ENCODE results near the gene PCYT1B. TPM values are rescaled to one million over a fixed set of nuclear protein-coding genes. Genes with fewer than 3 reads are reported as not detected.
"Not testable (repeated sequence)": the region's sequence is repeated elsewhere in the genome, so short reads cannot be mapped to it uniquely, and the experiment has no call there.

PCYT1B gene
- total RNA-seq, 1 donor from 2014 or later = 1.3 TPM

DNA sequence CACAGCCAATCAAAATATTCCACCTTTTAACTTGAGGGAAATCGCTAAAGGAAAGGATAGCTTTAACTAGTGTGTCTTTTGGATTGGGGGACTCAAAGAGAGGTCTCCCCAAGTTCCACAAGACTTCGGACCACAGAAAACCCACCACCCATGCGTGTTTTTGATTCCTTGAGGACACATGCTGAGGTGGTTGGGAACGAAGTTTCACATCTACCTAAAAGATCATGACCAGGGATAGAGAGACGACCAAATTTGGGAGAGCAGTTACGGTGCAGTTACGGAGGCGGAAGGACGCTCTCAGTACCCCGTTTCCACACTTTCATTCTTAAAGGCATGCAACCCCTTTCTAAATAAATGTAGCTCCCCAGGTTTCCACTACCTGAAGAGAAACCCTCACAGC lies 1.1 kb downstream of the PCYT1B start:
- DNase-seq = no peak

- DNase-seq = no peak
Measured at GRCh38 chrX:24643116-24643515, 4.0 kb downstream of the PCYT1B start.

GRCh38 chrX:24629701-24630100 lies 17.4 kb downstream of the PCYT1B start:
- DNase-seq = no peak

DNA sequence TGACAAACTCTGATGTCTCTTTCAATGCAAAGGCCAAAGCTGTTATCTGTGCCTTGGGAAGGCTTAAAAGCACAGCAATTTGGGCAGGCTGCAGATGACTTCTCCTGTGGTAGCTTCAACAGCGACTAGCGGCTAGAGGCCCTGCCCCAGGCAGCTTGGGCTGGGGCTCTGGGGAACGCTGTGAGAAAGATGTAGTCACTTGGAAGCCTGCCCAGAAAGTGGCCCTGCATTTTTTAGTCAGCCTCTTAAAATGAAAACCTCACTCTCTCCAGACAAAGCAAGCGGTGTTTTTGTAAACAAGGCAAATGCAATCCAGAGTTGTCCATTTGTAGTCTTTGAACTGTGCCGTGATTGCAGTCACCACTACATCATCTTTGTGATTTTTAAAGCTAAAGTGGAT lies 27.5 kb downstream of the PCYT1B start:
- DNase-seq = peak; percentile 29

DNA sequence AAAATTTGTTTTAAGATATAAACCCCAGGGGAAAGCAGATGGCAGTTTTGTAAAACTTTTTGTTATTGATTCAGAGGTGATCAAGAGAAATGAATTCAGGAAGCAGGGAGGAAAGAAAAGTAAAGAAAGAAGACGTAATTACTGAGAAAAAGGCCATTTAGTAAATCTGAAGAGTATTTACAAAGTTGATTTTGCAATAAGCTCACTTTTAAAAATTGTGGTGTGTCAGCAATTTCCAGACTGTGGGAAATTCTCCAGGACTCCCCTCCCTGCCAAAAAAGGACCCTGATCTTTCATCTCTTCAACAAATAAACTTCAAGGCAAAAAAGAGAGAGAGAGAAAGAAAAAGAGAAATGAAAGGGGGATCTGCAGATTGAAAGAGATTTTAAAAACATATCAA lies 36.6 kb downstream of the PCYT1B start:
- no peak for DNase-seq

DNA sequence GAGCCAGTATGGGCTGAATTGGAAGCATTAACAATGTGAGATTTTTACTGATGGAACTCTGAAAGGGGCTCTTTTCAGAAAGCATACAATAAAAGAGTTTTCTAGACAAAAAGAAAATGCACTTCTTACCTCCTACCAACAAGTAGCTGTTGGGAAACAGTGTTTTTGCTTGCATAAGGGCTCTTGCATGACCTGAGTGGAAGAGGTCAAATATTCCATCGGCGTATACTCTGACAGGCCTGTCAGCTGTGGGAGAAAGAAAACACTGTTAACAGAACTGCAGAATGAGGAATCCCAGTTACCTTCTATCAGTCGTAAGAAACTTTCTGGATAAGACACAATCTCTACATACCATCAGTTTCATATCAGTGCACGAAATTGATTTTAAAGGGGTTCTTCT lies 39.5 kb downstream of the PCYT1B start:
- DNase-seq = no peak

DNA sequence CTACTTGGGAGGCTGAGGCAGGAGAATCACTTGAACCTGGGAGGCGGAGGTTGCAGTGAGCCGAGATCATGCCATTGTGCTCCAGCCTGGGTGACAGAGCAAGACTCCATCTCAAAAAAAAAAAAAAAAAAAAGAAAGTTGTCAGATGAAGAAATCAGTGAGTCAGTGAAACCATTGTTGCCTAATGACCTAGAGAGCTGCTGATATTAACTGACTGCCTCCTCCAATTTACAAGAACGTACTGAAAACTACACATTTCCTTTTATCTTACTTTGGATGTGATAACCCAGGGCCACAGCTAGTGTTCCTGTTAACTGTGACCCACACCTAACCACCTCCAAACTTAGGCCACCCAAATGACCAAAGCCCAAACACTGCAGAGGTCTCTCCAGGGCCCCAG lies 41.2 kb downstream of the PCYT1B start:
- DNase-seq = not testable (repeated sequence)

GRCh38 chrX:24603191-24603590 lies 44.0 kb downstream of the PCYT1B start:
- no peak for DNase-seq

GRCh38 chrX:24601858-24602257 lies 45.3 kb downstream of the PCYT1B start:
- DNase-seq = no peak

- no peak for DNase-seq
Measured at GRCh38 chrX:24594501-24594900, 52.6 kb downstream of the PCYT1B start.

GRCh38 chrX:24590111-24590510 lies 57.0 kb downstream of the PCYT1B start:
- no peak for DNase-seq

DNA sequence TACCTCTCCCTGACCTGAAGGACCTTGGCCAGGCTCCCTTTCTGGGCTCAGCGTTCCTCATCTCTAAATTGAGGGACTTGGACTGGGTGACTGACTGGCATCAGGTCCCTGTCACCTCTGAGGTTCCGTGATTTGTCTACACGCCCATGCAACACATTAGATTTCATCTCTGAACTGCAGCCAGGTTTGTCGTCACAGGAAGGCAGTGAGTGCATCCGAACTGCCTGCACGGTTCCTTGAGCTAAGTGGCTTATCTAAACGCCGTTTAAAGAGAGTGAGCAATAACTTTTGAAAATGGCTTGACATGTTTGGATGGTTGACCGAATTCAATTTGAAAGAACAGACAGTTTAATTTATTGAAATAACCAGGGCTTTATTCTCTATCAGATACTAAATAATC lies 70.1 kb downstream of the PCYT1B start:
- DNase-seq = no peak

DNA sequence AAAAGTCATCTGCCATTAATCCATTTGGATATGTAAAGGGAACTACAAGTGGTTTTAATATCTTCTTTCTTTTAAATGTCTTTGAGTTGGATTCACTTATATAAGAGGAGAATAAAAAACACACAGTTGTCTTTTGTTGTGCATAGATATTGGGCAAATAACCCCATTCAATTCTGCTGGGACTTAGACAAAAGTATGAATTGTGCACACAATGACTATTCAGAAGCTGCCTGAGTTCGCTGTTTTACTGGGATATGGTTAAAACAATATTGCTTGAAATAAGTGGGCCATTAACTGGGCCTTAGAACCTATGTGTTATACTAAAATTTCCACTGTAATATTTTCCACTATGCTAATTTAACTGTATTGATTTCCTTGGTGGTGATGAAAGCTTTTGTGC lies 71.7 kb downstream of the PCYT1B start:
- DNase-seq = no peak

- DNase-seq = no peak
Measured at GRCh38 chrX:24574743-24575142, 72.4 kb downstream of the PCYT1B start.

- DNase-seq = no peak
Measured at GRCh38 chrX:24567169-24567568, 80.0 kb downstream of the PCYT1B start.

- peak; percentile 7 for DNase-seq
Measured at GRCh38 chrX:24566240-24566639, 80.9 kb downstream of the PCYT1B start.

DNA sequence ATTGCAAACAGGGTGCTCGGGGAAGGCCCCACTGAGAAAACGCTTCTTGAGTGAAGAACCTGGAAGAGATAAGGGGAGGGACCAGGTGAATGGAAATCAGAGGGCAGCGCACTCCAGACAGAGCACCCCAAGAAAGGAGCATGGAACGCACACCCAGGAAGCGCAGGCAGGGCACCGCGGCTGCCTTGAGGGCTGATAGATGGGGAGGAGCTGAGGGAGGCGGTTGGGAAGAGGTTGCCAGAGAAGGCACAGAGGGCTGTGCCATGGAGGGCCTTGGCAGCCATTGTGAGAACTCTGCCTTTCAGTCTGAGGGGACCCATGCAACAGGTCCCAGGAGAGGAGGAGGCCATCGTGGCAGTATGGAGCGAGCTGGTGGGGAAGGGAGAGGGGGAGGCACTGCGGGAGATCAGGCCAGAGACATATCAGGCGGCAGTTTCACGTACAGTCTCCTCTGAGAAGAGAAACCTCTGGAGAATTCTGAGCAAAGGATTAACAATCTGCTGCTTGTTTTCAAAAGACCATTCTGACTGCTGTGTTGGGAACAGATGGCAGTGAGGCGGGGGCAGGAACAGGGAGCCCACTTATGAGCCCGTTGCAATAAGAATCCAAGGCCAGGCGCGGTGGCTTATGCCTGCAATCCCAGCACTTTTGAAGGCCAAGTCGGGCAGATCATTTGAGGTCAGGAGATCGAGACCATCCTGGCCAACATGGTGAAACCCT lies 83.7 kb downstream of the PCYT1B start:
- DNase-seq = peak; percentile 13

DNA sequence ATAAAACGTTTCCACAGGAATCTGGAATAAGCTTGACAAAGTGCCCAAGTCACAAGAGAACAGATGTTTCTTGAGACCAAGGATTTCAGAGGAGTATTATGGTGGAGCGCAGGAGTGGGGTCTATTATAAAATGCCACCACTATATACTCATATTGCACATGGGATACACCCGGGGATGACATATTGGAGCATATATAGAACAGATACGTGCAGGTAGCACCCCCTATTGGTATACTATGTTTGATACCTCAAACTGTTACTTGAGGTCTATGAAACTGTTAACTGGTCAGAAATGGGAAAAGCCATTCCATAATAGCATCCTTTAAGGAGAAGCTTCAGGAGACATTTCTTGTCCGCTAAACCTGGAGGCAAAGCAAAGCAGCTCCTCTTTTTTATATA lies 86.0 kb downstream of the PCYT1B start:
- no peak for DNase-seq

DNA sequence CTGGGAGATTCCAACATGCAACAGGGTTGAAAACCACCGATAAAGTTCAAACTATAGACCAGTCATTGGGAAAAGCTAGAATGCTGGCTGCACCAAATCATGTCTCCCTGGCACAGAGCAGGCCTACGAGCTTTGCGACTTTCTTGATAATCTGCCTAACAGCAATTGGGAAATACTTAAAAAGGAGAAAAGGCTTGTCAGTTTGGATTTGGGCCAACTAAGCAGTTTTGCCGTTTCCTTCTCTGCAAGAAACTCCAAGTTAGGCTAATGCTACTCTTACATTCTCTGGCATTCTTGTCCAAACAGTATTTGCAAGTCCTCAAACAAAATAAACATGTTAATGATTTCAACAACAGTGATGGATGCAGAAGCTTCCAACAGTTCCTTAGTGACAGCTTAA lies 94.1 kb downstream of the PCYT1B start:
- DNase-seq = peak; percentile 8

- DNase-seq = no peak
Measured at GRCh38 chrX:24550166-24550565, 97.0 kb downstream of the PCYT1B start.

DNA sequence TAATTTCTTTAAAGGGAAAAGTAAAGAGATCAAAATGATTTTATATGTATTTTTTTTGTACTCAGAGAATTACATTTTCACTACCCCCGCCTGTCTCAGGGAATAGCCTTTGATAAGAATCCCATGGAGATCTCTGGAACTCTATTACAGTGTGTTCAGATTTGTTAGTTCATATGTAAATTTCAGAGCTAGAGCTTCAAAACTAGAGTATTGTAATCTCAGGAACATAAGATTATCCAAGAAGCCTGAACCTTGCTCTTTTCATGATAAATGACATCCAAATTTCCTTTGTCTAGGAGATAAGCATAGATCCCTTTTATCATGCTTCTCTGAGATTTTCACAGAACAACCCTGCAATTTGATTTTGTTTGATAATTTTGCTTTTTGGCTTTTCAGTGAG lies 99.2 kb downstream of the PCYT1B start:
- no peak for DNase-seq

GRCh38 chrX:24542756-24543155 lies 104.4 kb downstream of the PCYT1B start:
- peak; percentile 12 for DNase-seq

DNA sequence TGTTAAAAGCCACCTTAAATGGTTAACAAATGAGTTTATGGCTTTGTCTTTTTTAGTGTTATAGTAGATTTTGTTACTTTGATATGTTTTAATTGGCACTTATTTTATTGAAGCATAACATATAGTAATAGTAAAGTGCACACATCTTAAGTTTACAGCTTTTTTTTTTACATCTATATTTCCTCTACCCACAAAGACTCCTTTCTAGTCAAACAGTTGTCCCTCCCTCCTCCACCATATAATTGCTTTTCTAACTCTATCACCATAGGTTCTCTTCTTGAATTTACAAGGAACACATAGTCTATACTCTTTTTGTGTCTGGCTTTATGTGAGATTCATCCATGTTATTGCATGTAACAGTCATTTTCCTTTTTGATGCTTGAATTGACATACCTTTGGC lies 110.6 kb downstream of the PCYT1B start:
- no peak for DNase-seq

DNA sequence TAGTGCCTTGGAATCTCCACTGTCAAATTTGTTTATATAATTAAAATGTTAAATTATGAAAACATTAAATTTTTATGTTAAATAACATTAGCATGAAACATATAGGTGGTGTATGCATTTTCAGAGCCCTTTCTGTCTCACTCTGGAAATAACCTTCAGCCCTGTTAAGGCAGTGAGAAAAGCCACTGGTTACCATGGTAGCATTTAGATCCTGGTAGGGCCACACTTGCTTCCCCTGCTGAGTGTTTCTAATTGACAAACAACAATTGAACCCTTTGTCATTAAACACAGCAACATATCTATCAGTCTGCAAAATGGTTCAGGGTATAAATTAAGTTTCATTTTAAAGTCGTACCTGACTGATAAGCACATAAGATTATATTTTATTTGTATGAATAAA lies 118.5 kb downstream of the PCYT1B start:
- no peak for DNase-seq

GRCh38 chrX:24526616-24527015 lies 120.5 kb downstream of the PCYT1B start:
- no peak for DNase-seq

Data from tongue (tissue), 2 donors.